GM12878 (cell line): ENCODE measurements around the gene LRRC61.

Source experiments
- CHD1 ChIP-seq: IDR thresholded peaks from 2 replicates; pipeline ENCODE4 v1.6.1; 2012; ENCODE audit warnings: low read depth, low read length, improper control_type of control experiment
- CHD2 ChIP-seq: IDR thresholded peaks from 2 replicates; pipeline ENCODE4 v1.6.1; 2011; ENCODE audit warnings: low read depth, low read length, improper control_type of control experiment, borderline replicate concordance
- CREM ChIP-seq: IDR thresholded peaks from 2 replicates; pipeline ENCODE4 v1.6.1; 2014; ENCODE audit warnings: antibody characterized with exemption, low read depth
- POLR2AphosphoS5 ChIP-seq: IDR thresholded peaks from 2 replicates; pipeline ENCODE4 v1.6.1; 2011; ENCODE audit warnings: mild to moderate bottlenecking, low read length, inconsistent platforms

DNA sequence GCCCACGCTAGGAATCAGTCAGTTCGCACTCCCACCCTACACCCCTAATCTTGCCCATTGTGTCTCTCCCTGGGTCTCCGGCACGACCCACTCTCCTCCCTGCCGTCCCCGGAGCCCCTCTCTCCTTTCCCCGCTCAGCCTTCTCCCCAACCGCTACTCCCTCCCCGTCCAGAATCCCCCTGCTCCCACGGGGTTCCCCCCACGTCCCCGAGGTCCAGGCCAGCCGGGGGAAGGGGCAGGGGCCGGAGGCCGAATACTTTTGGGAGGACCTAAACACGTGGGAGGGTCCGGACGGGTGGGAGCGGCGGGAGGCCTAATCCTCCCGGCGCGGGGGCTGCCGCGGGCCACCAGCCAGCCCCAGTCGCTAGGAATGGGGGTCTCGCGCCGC, 17.7 kb downstream of the LRRC61 start:
- TF ChIP-seq POLR2AphosphoS5 = no peak
- TF ChIP-seq CHD2 = no peak
- no peak for TF ChIP-seq CHD1
- TF ChIP-seq CREM = no peak
